ENCODE data around the gene NEGR1.

NEGR1 gene

DNA sequence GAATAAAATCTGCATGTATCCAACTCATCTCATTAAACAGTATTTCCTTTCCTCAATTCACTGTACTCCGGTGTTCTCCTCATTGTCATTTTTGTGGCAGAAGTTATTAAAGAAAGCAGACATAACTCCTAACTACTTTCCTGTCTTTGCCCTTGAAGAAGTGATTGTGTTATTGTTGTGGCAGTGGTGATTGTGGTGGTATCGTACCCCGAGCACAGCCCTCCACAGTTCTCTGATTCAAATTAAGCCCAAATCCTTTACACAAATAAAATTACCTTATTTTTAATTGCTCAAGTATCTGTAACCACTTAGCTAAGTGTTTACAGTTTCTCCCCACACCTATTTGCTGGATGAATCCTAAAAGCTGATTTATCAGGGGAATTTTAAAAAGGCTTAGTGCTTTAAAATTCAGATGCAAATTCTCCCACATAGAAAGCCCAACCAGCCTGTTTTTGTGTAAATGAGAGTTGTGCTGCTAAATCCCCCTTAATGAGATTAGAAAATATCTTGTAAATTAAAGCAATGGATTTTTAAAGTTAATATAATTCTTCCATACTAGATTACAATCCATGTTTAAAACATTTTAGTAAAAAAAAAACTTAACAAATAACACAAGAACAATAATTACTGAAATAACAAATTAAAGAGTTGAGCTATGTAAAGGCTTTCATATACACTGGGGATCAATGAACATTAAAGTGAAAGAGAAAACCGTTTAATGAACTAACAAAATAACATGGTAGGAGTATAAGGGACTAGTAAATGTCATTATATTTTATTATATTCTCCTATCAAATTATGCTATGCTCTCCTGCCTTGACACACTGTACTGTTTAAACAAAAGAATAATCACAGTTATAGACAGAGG lies 259.0 kb downstream of the NEGR1 start:
- no peak for DNase-seq (ENCODE audit: low read depth in 2 of 2)

DNA sequence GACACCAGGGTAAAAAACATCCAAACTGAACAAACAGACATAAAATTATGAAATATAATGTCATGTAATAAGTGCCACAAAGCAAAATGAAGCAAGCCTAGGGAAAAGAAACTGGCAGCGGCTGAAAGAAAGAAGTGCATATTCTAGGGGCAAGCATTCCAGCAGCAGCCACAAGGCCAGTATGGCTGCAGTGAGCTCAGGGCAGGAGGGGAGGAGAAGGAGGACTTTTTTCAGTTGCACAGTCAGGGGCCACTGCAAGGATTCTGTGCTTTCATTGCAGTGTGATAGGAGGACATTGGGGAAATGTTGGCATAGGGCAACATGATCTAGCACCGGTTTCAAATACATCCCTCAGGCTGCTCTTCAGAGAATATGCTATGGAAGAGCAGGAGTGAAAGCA lies 263.8 kb downstream of the NEGR1 start:
- no peak for DNase-seq (ENCODE audit: low read depth in 2 of 2)

DNA sequence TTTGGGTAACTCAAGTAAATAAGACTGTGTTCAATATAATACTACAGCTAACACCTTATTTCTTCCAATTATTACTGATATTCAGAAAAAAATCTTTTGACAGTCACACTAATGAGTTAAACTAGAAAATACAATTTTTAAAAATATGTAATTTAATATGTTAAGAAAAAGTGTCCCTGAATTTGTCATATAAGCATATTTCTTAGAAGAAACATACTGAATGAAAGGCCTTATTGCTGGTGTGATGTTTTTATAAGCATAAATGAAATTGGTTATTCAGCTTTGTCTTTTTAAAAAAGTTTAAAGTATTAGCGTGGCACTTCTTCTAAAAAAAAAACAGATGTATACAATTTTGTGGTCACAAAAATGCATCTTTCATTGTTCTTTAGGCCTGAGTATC lies 267.3 kb downstream of the NEGR1 start:
- no peak for DNase-seq (ENCODE audit: low read depth in 2 of 2)

DNA sequence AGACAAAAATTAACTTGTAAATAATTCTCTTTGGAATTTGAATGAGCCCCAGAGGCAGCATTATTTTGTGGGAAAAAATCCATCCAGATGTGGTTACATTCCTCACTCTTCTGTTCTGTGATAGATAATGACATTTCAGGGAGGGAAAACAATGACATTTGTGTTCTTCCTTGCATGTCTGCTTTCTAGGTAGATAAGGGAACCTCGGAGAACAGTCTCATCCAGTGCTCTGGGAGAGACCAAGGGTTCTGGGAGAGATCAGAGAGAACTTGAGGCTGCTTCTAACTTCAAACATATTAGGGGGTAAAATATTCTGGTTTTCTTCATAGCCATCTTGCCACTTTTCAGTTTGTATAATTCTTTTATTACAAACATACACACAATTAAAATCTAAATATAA lies 269.2 kb downstream of the NEGR1 start:
- no peak for DNase-seq (ENCODE audit: low read depth in 2 of 2)

DNA sequence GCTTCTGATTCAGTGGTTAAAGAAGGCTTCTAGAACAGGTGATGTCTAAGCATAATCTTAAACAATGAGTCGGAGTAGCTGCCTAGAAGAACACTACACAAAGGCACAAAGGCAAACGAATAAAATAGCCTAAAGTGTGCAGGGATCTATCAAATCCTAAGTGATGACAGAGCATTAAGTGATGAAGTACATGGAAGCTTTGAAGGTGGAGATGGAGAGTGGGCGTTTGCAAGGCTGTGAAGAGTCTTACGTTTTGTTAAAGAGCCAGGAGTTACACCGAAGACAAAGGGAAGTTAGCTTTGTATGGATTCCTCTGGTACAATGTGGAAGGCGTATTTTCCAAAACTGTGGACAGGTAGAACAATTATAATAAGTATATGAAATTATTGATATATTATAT lies 270.6 kb downstream of the NEGR1 start:
- DNase-seq (ENCODE audit: low read depth in 2 of 2), result no peak

DNA sequence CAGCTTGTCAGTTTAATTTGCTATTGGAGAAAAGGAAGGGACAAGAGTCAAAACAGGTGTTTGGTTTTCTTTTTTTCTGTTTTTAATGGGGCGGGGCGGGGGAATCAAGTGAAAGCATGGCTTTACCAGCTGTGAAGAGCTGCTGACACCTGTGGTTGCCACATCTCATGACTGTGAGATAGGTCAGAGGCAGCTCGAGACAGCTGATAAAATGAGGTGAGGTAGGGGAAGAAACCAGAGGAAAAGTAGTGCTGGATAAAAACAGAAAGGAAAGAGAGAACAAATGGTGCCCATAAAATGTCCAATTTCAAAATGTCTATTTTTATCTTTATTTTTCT lies 272.3 kb downstream of the NEGR1 start:
- DNase-seq (ENCODE audit: low read depth in 2 of 2), result no peak

DNA sequence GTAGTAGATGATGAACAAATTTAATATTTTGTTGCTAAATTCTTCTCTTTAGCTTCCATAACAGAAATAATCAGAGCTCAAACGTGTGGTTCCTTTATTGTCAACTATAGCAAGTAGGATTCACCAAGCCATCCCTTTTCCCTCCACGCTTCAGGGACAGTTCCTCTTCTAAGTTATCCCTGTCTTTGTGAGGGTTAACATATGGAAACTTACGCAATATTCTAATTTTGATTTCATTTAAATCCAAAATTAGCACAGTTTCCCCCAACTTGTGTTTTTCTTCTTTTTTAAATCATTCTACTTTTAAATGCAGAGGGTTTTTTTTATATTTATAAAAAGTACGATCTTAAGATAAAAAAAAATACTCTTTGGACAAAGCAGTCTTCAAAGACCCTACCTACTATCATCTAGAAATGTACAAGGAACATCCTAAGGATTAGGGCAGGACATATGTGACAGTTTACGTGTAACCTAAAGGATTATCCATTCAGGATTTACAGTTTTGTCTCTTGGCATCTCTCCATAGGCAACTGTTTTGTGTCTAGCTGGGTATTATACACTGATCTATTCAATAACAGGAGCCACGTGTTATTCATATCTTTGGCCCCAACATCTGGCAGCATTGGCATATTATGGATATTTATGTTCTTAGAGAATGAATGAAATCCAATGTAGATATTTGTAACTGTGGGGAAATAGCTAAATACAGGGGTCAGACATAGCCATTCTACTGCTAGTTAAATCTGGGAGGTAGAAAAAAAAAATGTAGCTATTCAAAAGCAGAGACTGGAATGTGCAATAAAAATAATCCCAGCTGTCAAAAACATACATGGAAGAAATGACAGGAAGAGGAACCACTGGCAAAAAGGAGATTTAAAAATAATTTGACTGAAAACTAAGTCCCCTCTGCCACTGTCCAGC lies 272.9 kb downstream of the NEGR1 start:
- no peak for DNase-seq (ENCODE audit: low read depth in 2 of 2)

DNA sequence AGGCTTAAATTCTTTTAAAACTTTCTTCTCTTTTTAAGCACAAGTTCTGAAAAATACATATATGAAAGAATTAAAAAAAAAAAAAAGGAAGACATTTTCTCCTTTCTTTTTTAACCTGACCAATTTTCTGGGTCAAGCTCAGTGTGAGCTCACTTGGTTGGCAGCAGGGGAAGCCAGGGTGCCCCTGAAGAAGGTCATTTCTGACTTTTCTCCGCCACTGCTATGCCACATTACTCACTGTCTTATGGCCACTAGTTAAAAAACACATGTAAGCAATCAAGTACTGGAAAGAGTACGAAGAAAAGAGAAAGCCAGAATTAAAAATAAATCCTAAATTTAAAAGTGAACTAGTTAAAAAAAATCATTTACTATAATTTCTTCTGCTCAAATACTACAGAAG lies 275.0 kb downstream of the NEGR1 start:
- no peak for DNase-seq (ENCODE audit: low read depth in 2 of 2)

DNA sequence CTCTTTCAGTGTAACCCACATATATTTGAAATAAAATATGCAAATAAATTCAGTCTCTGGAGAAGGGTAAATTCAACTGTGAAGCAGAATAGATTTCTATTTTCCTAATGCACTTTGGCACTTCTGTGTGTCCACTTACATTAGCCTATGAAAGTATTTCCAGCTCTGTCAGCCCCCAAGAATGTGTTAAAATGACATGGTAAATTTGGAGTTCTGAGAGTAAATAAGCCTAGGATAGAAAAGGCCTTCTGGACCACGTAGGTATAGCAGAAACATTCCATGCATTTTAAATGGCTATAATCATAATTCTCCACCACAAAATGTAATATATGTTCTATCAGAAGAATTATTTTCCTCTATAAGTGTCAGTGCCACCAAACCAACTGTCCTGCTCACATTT lies 276.2 kb downstream of the NEGR1 start:
- DNase-seq (ENCODE audit: low read depth in 2 of 2), result no peak

DNA sequence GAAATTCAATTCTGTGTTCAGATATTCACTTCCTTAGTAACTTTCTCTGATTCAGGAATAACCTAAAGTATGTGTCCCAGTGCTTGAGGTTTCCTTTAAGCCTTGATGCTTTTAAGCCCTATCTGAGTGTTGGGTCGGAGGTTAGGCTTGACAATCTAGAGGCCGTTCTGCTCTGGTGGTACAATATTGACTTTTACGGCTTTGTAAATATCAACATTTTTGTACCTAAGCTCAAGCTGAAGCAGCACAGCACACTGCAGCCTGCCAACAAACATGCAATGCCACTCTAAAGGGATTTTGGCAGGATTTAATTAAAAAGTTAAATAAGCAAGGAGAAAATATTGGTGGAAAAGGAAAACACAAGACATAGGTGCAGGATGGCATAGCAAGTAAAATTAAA lies 279.2 kb downstream of the NEGR1 start:
- no peak for DNase-seq (ENCODE audit: low read depth in 2 of 2)

DNA sequence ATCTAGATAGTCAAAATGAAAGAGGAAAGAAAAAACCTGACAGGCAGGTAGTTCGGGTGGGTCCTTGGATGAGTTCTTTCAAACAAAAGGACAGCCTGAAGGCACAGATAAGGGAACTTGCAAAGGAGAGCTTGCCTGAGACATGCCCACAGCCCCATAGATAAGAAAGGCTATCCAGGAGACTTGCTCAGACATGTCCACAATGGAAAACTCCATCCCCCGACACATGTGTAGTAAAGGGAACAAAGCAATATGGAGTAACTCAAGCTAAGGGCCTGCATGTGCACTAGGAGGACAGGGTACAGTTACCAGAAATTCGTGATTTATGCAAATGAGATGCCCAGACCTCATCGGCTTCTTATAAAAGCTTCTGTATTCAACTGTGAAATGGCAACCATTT lies 281.5 kb downstream of the NEGR1 start:
- DNase-seq (ENCODE audit: low read depth in 2 of 2), result no peak

DNA sequence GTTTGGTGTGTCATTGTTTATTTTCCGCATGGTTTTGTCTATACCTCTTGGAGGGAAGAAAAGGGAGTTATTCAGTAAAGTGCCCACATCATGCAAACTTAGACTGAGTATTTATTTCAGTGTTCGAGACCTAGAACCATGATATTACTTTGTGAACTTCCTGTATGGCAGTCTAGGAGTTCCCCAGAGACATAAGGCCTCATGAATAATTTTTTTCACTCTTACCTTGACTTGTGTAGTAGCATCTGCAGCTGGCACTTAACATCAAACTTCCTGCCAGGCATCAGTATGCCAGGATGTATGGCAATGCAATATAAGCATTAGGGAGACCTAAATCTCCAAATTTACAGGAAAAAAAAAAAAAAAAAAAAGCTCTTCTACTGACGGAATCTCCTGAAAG lies 287.7 kb downstream of the NEGR1 start:
- no peak for DNase-seq (ENCODE audit: low read depth in 2 of 2)

DNA sequence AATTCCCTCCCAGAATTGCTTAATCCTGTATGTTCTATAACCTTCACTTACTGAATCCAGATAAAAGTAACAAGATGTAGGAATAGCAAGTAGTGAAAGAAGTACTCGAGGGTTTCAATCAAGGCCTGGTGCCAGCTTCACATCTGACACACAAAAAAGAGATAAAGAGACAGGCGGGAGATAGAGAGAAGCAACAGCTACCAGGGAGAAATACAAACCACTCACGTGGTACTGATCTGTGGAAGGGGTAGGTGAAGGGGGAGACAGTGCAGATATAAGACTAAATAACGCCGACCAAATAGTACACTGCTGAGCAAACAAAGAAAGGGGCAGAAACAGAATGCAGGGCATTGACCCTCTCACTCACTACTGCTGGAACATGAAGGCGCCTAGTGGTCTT lies 295.2 kb downstream of the NEGR1 start:
- DNase-seq (ENCODE audit: low read depth in 2 of 2), result no peak

DNA sequence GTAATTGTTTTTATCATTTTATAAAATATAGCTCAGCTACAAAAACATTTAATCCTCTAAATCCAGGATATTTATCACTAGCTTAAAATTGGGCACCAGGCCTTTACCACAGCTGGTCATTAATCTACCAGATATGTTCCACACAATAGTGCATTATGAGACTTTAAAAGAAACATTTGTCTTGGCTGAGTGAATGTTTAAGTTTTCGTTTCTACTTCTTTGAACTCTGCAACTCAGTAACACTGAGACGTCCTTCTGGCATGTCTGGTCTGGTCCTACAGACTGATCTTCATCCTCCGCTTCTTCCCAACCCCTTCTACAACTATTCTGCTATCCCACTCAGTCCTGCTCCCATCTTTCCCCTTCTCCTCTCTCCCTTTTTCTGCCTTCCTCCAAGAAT lies 296.2 kb downstream of the NEGR1 start:
- no peak for DNase-seq (ENCODE audit: low read depth in 2 of 2)

DNA sequence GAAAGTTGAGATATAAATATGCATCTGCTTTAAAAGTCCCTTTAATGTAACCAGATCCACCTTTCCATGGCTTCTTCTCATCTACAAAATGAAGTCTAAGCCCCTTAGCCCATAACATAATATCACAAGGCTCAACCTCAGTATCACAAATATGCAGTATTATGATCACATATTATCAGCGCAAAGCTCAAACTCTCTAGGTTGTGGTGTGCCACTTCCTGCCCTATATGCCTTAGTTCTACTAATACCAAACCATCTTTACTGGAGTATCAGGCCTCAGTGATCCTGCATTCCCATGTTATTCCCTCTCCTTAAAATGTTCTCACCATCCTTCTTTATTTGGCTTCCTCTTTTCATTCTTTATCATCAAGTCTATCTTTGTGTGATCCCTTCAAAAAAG lies 301.8 kb downstream of the NEGR1 start:
- no peak for DNase-seq (ENCODE audit: low read depth in 2 of 2)

DNA sequence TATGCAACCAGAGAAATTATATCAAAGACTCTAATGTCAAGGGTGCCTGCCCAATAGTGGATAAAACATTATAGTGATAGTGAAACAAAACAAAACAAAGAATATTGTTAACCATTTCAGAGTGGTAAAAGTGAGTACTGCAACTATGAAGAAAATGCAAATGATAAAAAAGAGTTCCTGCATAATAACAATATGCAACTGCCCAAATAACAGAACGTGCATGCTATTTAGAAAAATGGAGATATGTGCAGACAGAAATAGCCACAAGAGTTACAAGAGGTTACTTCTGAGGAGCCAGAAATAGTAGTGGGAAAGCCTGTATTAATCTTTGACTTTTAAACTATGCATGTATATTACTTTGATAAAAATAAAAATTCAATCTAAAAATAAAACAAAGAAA lies 302.5 kb downstream of the NEGR1 start:
- DNase-seq (ENCODE audit: low read depth in 2 of 2), result no peak

DNA sequence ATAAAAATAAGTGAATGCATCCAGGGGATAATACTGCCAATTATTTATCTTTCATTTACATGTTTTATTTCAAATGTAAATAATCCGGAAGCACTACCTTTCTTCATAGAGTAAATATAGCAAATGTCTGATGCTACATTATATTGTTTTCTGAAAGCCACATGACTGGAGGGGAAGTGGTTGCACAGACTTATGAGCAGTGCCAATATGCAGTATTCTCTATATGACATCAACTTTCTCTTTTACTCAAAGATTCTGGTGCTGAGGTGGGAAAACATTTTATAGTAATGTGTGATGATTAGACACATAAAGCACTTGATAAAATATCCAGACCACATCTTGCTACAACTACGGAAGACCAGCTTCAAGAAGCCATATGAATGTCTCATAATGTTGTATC lies 314.7 kb downstream of the NEGR1 start:
- DNase-seq (ENCODE audit: low read depth in 2 of 2), result no peak

DNA sequence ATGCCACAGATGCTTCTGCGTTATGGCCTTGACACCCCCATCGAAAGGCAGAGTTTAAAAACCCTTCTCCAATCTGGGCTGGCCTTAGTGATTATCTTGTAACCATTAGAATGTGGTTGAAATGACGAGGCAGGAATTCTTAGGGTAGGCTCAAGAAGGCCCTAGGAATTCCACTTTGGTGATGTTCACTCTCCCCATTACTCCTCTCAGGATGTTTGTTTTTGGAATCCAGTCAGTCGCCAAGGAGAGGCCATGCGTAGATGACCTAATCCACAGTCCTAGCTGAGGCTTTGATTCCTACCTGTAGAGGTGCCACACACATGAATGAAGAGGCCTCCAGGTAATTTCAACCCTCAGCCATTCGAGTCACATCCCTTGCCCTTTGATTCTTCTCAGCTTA lies 318.2 kb downstream of the NEGR1 start:
- DNase-seq (ENCODE audit: low read depth in 2 of 2), result no peak

DNA sequence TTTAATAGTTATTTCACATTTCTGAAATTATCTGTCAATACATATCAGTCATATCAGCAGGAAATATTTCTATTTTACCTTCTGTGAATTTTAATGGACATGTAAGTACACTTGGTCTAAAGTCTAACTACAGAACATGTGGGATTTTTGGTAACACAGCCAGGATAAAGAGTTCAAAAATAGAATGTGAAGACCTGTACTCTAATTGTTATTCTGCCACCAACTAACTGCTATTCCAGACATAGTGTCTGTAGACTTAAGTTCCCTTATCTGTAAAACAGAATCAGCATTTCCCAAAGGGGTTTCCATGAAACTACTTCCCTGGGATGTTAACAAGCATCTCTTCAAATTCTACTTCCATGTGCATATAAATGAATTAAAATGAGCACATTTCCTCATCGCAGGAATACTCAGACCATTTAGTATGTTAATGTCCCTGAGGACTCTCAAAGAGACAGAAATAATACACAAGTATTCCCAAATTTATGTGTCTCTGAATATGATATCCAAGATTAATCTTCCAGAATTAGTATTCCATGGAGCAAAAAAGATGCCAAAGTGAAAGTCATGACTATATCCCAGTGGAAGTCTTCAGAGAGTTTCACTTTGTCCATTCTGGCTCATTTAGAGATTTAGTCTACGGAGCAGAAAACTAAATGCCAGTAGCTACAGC lies 325.6 kb downstream of the NEGR1 start:
- DNase-seq (ENCODE audit: low read depth in 2 of 2), result no peak

DNA sequence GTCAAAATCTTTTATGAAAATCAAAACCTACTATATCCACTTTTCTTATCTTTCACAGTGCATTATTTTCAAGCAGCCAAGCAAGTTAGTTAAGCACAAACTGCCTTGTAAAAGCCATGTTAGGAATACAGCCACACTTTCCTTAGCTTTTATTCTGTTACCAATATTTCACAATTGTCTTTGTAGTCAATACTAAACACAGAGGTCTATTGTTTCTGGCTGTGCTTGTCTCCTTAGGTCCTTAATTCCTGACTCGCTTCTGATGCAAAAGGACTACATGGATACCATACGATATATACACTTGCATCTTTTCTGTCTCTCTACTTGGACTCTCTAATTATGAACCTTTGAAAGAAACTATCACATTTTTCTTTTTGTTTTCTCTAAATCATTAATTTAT lies 331.8 kb downstream of the NEGR1 start:
- no peak for DNase-seq (ENCODE audit: low read depth in 2 of 2)

DNA sequence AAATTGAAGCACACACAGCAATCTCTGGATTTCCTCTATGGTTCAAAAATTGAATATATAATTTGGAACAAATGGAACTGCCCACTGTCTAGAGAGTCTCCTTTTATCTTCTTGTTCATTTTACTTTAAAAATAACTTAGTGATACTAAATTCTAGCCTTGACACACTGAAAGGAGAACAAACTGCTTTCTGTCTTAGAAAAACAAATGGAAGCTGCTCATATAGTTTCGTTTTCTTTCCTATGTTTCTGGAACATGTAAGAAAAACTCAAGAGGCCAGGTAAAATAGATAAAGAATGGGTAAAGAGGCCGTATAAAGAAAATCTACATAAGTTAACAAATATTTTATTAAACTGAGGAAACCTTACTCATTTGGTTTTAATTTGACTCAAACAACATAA lies 332.7 kb downstream of the NEGR1 start:
- DNase-seq (ENCODE audit: low read depth in 2 of 2), result no peak

DNA sequence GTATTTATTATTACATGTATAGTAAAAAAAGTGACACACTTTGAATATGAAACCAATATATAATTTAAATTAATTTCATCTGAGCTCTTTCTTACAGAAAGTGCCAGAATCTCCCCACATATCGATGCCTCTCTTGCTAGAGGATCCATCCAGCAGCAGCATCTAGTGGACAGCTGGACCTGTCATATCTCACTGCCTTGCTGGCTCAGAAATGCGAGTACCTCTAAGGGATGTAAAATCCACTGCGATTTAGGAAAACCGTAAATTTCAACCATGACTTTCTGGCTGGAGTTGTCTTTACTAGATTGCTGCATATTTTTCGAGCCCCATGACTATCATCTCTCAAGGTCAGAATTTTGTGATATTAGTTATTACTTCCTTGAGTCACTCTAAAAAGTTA lies 333.8 kb downstream of the NEGR1 start:
- DNase-seq (ENCODE audit: low read depth in 2 of 2), result no peak

DNA sequence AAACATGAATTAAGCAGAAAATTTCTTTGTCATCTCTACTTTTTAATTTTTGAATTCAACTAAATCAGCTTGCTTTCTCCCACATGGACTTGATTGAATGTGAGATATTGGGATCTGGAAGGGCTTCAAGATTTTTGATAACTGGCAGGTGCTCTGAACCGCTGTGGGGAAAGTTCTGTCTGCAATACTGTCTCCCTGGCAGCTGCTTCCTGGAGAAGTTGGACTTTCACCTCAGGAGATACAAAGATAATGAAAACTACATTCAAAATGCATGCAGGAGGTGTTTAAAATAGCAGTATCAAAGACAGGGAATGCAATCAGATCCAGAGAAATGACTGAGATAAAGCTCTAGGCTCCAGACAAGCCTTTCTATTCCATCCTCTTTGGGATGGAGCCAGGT lies 338.3 kb downstream of the NEGR1 start:
- no peak for DNase-seq (ENCODE audit: low read depth in 2 of 2)
